K562 (cell line): Measurements from ENCODE around the gene GRIN2D. TPM values are rescaled to one million over a fixed set of nuclear protein-coding genes. Genes with fewer than 3 reads are reported as not detected.
A peak's percentile ranks its signal among the peaks of the same experiment; 100 is the strongest.

Experiments
- ARNT ChIP-seq, 2 experiments: fragments of 450-650 bp; IDR thresholded peaks; 2 replicates each; pipeline ENCODE4 v1.6.1; 2016; ENCODE audit warnings: mild to moderate bottlenecking in 1 of 2
- ATF1 ChIP-seq, 2 experiments: fragments of 450-650 bp in 1 of 2; IDR thresholded peaks; 2 replicates each; pipeline ENCODE4 v1.6.1; 2016; ENCODE audit warnings: missing compliant biosample characterization in 1 of 2, missing genetic modification characterization in 1 of 2
- BCOR ChIP-seq: fragments of 450-650 bp; IDR thresholded peaks from 2 replicates; pipeline ENCODE4 v1.6.1; 2016
- DPF2 ChIP-seq: fragments of 450-650 bp; IDR thresholded peaks from 2 replicates; pipeline ENCODE4 v1.6.1; 2016
- E4F1 ChIP-seq: fragments of 250-450 bp; sonication (Bioruptor Pico); IDR thresholded peaks from 2 replicates; pipeline ENCODE4 v1.5.0; 2021; ENCODE audit warnings: mild to moderate bottlenecking, borderline replicate concordance
- HBP1 ChIP-seq: fragments of 450-650 bp; formaldehyde crosslinking; IDR thresholded peaks from 2 replicates; pipeline ENCODE4 v1.4.0; 2022; ENCODE audit warnings: missing genetic modification characterization
- KLF13 ChIP-seq: fragments of 450-650 bp; IDR thresholded peaks from 2 replicates; pipeline ENCODE4 v1.6.1; 2016; ENCODE audit warnings: missing genetic modification characterization, low read depth, mild to moderate bottlenecking, missing compliant biosample characterization, moderate library complexity, borderline replicate concordance
- MAZ ChIP-seq, 2 experiments: fragments of 450-650 bp in 1 of 2; sonication (generic) in 1 of 2; formaldehyde crosslinking; IDR thresholded peaks in 1 of 2; conservative IDR thresholded peaks in 1 of 2; 2 replicates each; pipeline versions ENCODE4 v1.4.0 to v1.5.0; 2020; ENCODE audit warnings: mild to moderate bottlenecking in 1 of 2, missing genetic modification reagents in 1 of 2
- MTA3 ChIP-seq: fragments of 450-650 bp; formaldehyde crosslinking; IDR thresholded peaks from 2 replicates; pipeline ENCODE4 v1.6.1; 2017; ENCODE audit warnings: mild to moderate bottlenecking, borderline replicate concordance
- NBN ChIP-seq: fragments of 450-650 bp; IDR thresholded peaks from 2 replicates; pipeline ENCODE4 v1.6.1; 2016; ENCODE audit warnings: low read depth, mild to moderate bottlenecking
- PCBP1 ChIP-seq: fragments of 200-400 bp; formaldehyde crosslinking; IDR thresholded peaks from 2 replicates; pipeline ENCODE4 v1.6.1; 2018; ENCODE audit warnings: mild to moderate bottlenecking, low read depth, low read length; ENCODE audit not compliant: poor library complexity, severe bottlenecking
- PHB ChIP-seq: fragments of 250-450 bp; sonication (Bioruptor Pico); IDR thresholded peaks from 2 replicates; pipeline ENCODE4 v1.5.0; 2021
- PHF20 ChIP-seq: fragments of 450-650 bp; IDR thresholded peaks from 2 replicates; pipeline ENCODE4 v1.6.1; 2018; ENCODE audit not compliant: partially characterized antibody
- RCOR1 ChIP-seq, 2 experiments: IDR thresholded peaks; 2 replicates each; pipeline ENCODE4 v1.6.1; 2012; ENCODE audit warnings: low read depth in 2 of 2, low read length in 2 of 2, borderline replicate concordance in 1 of 2, improper control_type of control experiment in 1 of 2
- SMARCA5 ChIP-seq: fragments of 450-650 bp; IDR thresholded peaks from 2 replicates; pipeline ENCODE4 v1.6.1; 2016
- YY1 ChIP-seq, 3 experiments: IDR thresholded peaks; 2 replicates each; pipeline ENCODE4 v1.6.1; 2011; ENCODE audit warnings: low read length in 2 of 3, mild to moderate bottlenecking in 2 of 3, moderate library complexity in 2 of 3, borderline replicate concordance in 1 of 3, control low read depth in 1 of 3, low read depth in 1 of 3; ENCODE audit not compliant: insufficient read depth in 3 of 3, insufficient replicate concordance in 2 of 3, control insufficient read depth in 1 of 3, insufficient read length in 1 of 3; ENCODE audit errors: extremely low read depth in 1 of 3
- ZNF134 ChIP-seq: fragments of 250-450 bp; sonication (Bioruptor Pico); conservative IDR thresholded peaks from 2 replicates; pipeline ENCODE4 v1.4.0; 2020
- ZNF263 ChIP-seq: sonication (generic); formaldehyde crosslinking; IDR thresholded peaks from 2 replicates; pipeline ENCODE4 v1.8.0; 2022; ENCODE audit warnings: mild to moderate bottlenecking, missing genetic modification reagents, borderline replicate concordance
- polyA plus RNA-seq, 8 experiments: library from polyadenylated mRNA; depleted of rRNA in 4 of 8; stranded (reverse) in 5 of 8; unstranded in 3 of 8; fragments of >200 nt; fragmentation: Nextera tagmentation in 2 of 8; fragmentation: Illumina TruSeq in 1 of 8; extraction: Ambion mirVana in 2 of 8; extraction: Trizol in 1 of 8; gene quantifications; 2 replicates each; pipeline versions ENCODE4 v1.2.1 to v1.2.3, GENCODE V29; 2011 to 2014; ENCODE audit warnings: inconsistent platforms in 1 of 8, missing spikeins in 1 of 8
- total RNA-seq, 7 experiments: library from RNA; depleted of rRNA in 6 of 7; stranded (reverse); fragments of >200 nt in 6 of 7; fragmentation: Illumina TruSeq in 2 of 7; extraction: Trizol in 2 of 7; gene quantifications; 2 replicates each; pipeline versions ENCODE4 v1.2.1 to v1.2.3, GENCODE V29; 2011 to 2021; ENCODE audit warnings: low replicate concordance in 1 of 7
- TF ChIP-seq, protein P1 (sequence below): IDR thresholded peaks from 2 replicates; pipeline ENCODE4 v1.6.1; 2011; ENCODE audit warnings: borderline replicate concordance, low read depth, mild to moderate bottlenecking, moderate library complexity, low read length; ENCODE audit not compliant: insufficient read depth, poor library complexity, severe bottlenecking
- TF ChIP-seq, protein P2 (sequence below): fragments of 250-450 bp; sonication (Bioruptor Pico); IDR thresholded peaks from 2 replicates; pipeline ENCODE4 v1.4.0; 2020; ENCODE audit warnings: mild to moderate bottlenecking

The GRIN2D gene
- total and polyA plus RNA-seq, 9 of the 15 experiments (the other 6 are each of a cell fraction or from before 2014, with no cell fraction given) = 0.32 to 31.5 (median 1.8) TPM

- TF ChIP-seq, protein P1, sequence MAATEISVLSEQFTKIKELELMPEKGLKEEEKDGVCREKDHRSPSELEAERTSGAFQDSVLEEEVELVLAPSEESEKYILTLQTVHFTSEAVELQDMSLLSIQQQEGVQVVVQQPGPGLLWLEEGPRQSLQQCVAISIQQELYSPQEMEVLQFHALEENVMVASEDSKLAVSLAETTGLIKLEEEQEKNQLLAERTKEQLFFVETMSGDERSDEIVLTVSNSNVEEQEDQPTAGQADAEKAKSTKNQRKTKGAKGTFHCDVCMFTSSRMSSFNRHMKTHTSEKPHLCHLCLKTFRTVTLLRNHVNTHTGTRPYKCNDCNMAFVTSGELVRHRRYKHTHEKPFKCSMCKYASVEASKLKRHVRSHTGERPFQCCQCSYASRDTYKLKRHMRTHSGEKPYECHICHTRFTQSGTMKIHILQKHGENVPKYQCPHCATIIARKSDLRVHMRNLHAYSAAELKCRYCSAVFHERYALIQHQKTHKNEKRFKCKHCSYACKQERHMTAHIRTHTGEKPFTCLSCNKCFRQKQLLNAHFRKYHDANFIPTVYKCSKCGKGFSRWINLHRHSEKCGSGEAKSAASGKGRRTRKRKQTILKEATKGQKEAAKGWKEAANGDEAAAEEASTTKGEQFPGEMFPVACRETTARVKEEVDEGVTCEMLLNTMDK = peak; percentile 79
- 0 out of 2 replicates have a peak, but pooled peaks have one; percentile 31 for TF ChIP-seq KLF13
- no peak for TF ChIP-seq PHB (CRISPR knock-in tag)
- TF ChIP-seq E4F1 (CRISPR knock-in tag) = no peak
- no peak for TF ChIP-seq ATF1 (CRISPR knock-in tag; IDR thresholded peaks at IDR 0.05)
- 0 out of 2 replicates have a peak, but pooled peaks have one; percentile 15 for TF ChIP-seq ATF1 (tag; IDR thresholded peaks at IDR 0.05)
- peak; percentile 39; the same call in 1 of the 2 replicates for TF ChIP-seq NBN
- 0 out of 2 replicates have a peak, but pooled peaks have one; percentile 20 for TF ChIP-seq DPF2
- peak; percentile 100 for TF ChIP-seq BCOR
- peak; percentile 24 to 80; a peak in 3 of 4 replicates for TF ChIP-seq RCOR1 (IDR thresholded peaks at IDR 0.05; ENCODE audit: borderline replicate concordance in 1 of 2, low read depth in 2 of 2, low read length in 2 of 2)
- TF ChIP-seq HBP1 (CRISPR knock-in tag) = 0 out of 2 replicates have a peak, but pooled peaks have one; percentile 34
- TF ChIP-seq YY1 (IDR thresholded peaks at IDR 0.05; ENCODE audit: borderline replicate concordance in 1 of 3, control insufficient read depth in 1 of 3, extremely low read depth in 1 of 3, insufficient read depth in 3 of 3, insufficient read length in 1 of 3, insufficient replicate concordance in 2 of 3, low read depth in 1 of 3, low read length in 2 of 3) = peak in 1 of 3 experiments; percentile 28
- peak; percentile 55; the same call in 1 of the 2 replicates for TF ChIP-seq ZNF263 (CRISPR knock-in tag)
- 0 out of 4 replicates have a peak, but pooled peaks of 1 of the 2 experiments have one; percentile 65 for TF ChIP-seq ARNT (IDR thresholded peaks at IDR 0.05)
- TF ChIP-seq PCBP1 = peak; percentile 73
- TF ChIP-seq, protein P2, sequence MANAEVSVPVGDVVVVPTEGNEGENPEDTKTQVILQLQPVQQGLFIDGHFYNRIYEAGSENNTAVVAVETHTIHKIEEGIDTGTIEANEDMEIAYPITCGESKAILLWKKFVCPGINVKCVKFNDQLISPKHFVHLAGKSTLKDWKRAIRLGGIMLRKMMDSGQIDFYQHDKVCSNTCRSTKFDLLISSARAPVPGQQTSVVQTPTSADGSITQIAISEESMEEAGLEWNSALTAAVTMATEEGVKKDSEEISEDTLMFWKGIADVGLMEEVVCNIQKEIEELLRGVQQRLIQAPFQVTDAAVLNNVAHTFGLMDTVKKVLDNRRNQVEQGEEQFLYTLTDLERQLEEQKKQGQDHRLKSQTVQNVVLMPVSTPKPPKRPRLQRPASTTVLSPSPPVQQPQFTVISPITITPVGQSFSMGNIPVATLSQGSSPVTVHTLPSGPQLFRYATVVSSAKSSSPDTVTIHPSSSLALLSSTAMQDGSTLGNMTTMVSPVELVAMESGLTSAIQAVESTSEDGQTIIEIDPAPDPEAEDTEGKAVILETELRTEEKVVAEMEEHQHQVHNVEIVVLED (CRISPR knock-in tag) = no peak
- TF ChIP-seq SMARCA5 = peak; percentile 100
- peak; percentile 43 for TF ChIP-seq PHF20
- peak; percentile 21 to 73; a peak in 2 of 4 replicates for TF ChIP-seq MAZ (CRISPR knock-in tag; conservative IDR thresholded peaks at IDR 0.05 in 1 of 2, IDR thresholded peaks at IDR 0.05 in 1 of 2)
- peak; percentile 99 for TF ChIP-seq ZNF134 (CRISPR knock-in tag)
- peak; percentile 53; the same call in 1 of the 2 replicates for TF ChIP-seq MTA3
These were observed 42.1 kb upstream of the GRIN2D start (continued) for GRCh38 chr19:48351341-48351752.
